Left renal pelvis (tissue), 4 donors: ENCODE data around the gene MLF2. TPM values are rescaled to one million over a fixed set of nuclear protein-coding genes. Genes with fewer than 3 reads are reported as not detected.
A peak's percentile ranks its signal among the peaks of the same experiment; 100 is the strongest.

Source experiments
- DNase-seq, 4 donors: peaks; one replicate each; pipeline ENCODE4 v3.0.0-alpha.2; 2013; ENCODE audit warnings: low read depth in 4 of 4, low spot score in 3 of 4
- polyA plus RNA-seq, 4 donors: library from polyadenylated mRNA; unstranded; fragments of 120-200 nt; gene quantifications; one replicate each; pipeline ENCODE4 v1.2.1, GENCODE V29; 2013; ENCODE audit not compliant: insufficient read length in 4 of 4

Gene MLF2
- polyA plus RNA-seq, 4 donors: 156 to 226 (median 194) TPM

DNA sequence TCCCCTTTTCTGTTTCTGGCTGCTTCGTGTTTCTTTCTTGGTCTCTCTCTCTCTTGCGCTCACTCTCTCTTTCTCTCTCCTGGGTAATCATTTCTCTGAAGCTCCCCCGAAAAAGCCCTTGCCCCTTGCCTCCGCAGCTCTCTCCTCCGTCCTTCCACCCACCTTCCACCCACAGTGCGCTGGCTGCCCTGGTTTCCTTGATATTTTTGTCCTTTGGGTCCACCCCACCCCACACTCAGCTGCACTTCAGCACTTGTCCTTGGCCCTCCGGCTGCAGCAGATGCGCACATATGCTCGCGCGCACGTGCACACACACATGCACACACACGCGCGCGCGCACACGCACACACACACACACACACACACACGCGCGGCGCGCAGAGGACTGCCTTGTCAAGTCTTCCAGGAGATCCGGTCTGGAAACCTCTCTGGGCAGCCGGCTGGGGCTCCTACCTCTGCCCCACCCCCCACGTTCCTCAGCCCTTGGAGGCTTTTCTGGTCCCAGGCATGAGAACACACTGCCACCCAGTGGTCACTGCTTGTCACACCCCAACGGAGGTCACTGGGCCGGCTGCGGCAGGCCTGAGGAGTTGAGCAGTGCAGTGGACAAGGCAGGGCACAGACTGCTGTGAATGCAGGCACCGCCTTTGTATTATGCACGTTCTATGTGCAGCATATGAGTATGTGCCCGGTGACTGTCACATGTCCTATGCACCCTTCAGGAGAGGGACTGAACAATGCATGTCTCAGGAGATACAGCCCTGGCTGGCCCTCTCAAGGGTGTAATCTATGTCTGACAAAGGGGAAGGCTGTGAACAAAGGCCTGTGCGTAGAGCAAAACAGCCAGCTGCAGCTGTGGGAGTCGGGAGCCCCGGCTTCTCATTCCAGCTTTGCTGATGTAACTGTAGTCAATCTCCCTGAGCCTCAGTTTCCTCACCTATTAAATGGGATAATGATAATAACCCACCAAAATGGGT is 25.9 kb upstream of the MLF2 start:
- DNase-seq: peak in 3 of 4 donors; percentile 89 to 92 (median 89)

DNA sequence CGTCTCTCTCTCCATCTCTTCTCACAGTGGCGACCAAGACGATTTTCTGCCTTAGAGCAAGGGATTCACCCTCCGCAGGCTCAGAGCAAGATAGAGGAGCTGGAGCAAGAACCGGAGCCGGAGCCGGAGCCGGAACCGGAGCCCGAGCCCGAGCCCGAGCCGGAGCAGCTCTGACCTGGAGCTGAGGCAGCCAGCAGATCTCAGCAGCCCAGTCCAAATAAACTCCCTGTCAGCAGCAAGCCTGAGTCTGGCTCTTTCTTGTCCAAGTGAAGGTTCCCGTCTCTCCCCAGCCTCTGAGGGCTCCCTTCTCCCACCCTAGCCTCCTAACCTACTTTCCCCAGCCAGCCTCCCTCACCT is 25.3 kb upstream of the MLF2 start:
- DNase-seq: no peak

DNA sequence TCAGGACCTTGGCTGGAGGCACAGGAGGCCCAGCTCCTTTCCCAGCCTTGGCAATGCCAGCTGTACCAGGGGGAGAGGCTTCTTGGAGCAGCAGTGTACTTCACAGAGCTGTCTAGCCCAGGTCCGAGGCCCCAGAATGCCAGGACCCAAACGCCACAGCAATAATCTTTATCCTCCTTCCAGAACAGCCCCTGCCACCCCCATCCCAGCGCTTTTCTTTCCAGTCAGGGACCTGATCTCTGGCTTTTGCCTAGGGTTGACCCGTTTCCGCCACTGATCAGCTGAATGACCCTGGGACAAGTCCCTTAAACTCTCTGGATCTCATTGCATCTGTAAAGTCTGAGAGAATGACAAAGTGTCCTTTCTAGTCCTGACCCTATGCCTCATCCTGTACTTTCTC is 24.4 kb upstream of the MLF2 start:
- DNase-seq: no peak

DNA sequence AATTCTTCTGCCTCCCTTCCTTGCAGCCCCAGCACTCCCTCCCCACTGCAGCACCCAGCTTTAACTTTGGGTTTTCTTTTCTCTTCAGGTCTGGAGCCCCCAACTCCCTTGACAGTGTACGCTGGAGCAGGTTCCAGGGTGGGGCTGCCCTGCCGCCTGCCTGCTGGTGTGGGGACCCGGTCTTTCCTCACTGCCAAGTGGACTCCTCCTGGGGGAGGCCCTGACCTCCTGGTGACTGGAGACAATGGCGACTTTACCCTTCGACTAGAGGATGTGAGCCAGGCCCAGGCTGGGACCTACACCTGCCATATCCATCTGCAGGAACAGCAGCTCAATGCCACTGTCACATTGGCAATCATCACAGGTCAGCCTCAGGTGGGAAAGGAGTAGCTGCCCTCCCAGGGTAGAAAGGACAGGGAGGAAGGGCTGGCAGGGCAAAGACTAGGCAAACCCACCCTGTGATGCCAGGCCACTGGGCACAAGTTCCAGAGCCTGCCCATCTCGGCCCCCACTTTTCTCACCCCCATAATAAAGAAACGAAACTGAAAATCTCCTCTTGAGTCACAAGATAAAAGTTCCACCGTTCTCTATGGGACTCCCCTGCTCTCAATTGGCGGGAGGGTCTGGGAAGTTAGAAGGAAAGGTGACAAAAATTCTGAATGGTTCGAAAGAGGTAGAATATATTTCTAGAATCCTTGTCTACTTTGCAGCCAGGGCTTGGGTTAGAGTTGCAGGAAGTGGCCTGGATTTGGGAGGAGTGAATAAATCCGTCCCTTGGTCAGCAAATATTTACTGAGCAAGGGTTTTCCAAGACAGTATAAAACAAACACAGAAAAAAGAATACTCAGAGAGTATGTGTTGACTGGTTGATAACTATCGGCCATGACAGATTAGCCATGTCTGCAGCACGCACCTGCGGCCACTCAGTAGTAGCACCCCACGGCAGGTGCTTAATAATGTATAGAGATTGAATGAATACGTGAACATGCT is 22.5 kb upstream of the MLF2 start:
- DNase-seq: no peak

DNA sequence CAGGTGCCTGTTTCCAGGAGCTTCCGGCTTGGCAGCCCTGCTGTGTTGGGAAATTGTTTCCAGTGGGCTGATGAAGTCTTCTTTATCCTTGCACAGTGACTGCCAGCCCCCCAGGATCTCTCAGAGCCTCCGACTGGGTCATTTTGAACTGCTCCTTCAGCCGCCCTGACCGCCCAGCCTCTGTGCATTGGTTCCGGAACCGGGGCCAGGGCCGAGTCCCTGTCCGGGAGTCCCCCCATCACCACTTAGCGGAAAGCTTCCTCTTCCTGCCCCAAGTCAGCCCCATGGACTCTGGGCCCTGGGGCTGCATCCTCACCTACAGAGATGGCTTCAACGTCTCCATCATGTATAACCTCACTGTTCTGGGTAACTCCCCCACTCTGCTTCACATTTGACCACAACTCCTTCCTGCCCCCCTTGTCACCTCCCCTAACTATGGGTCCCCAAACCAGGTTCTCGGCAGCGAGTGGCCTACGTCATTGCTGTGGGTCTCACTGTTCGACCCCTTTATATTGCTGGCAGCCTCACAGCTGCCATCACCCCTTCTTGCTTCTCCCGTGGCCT is 21.6 kb upstream of the MLF2 start:
- no peak for DNase-seq

DNA sequence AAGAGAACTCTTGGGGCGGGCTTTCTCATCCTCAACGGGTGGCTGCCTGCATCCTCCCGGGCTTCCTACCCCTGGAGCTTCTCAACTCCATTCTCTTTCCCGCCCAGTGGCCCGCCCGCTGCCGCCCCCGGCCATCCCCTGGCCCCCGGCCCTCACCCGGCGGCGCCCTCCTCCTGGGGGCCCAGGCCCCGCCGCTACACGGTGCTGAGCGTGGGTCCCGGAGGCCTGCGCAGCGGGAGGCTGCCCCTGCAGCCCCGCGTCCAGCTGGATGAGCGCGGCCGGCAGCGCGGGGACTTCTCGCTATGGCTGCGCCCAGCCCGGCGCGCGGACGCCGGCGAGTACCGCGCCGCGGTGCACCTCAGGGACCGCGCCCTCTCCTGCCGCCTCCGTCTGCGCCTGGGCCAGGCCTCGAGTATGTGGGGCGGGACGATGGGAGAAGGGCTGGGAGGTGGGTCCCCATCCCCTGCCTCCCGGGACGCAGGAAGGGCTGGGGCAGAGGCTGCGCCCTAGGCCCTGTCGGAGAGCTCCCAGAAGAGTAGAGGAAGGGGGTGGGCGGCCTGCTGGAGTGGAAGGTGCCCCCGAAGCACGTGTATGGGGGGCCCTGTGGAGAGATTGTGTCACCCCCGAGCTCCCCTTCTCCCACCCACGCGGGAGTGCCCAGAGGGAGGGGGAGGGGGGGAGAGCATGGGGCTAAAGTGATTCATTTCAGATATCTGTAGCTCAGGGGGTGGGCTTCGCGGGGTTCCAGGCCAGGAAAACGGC is 20.8 kb upstream of the MLF2 start:
- DNase-seq: no peak

DNA sequence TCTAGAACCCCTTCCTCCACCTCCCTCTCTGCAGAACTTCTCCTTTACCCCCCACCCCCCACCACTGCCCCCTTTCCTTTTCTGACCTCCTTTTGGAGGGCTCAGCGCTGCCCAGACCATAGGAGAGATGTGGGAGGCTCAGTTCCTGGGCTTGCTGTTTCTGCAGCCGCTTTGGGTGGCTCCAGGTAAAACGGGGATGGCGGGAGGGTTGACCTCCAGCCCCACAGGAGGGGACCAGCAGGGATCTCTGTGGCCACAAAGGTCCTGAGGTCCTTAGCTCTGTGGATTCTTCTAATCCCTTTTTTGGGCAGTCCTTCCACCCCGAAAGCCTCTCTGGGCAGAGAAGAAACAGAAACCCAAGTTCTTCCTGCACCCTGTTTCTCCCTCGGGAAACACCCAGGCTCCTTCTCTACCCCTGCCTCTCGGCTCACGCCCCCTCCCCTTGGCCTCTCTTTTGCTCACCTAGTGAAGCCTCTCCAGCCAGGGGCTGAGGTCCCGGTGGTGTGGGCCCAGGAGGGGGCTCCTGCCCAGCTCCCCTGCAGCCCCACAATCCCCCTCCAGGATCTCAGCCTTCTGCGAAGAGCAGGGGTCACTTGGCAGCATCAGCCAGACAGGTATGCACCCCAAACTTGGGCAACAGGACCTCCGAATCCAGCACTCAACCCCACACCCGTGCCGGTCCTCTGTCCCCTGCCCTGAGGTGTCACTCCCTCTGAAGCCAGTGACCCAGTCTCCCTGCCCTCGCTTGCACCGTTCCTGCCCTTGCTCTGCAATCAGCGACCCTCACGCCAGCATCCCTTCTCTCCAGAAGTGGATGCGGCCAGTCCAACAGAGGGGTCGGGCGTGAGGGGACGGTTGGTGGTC is 20.0 kb upstream of the MLF2 start:
- DNase-seq: no peak

DNA sequence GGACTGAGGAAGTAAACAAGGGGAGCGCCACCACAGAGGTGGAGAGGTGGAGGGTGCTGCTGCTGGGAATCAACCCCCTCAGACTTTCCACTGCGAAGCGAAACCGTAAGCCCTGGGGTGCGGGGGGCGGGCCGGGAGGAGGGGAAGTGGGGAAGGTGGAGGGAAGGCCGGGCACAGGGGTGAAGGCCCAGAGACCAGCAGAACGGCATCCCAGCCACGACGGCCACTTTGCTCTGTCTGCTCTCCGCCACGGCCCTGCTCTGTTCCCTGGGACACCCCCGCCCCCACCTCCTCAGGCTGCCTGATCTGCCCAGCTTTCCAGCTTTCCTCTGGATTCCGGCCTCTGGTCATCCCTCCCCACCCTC is 19.4 kb upstream of the MLF2 start, which contains the start of gene LAG3:
Gene LAG3, plus strand, starts transcription at position 190 of the 365 bp plus-strand sequence. CDS start 333 bp downstream, outside the sequence.
- no peak for DNase-seq

DNA sequence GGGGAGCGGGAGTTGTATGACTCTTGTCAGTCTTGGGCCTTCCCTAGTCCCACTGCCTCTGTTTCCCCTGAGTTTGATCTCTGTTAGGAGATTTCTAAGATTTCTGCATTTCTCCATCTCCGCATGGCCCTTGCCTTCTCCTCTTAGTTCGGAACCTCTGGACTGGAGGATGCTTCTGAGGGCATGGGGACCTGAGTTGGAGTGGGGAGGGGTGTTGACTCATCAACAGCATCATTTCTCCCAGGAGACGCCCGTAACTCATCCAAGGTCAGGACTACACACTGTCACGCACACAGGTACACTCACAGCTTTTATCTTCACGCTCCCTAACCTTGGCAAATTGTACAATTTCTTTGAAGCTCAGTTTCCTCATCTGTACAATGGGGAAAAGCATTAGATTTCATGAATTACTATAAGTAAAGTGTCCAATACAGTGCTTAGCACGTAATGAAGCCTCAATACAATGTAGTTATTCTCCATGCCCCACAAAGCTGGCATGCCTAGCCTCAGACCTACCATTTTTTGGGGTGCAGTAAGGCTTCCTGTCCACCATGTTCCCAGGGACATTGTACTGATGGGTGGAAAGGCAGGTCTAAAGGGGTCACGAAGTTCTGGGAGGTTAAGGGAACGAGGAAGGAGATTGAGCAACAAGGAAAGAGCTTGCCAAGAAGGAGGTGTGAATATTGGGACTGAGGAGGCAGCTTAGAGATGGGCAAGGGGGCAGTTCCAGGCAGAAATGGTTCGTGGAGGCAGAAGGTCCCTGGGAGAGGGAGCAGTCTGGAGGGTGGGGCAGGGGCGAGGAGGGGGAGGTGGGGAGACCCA is 18.8 kb upstream of the MLF2 start:
- no peak for DNase-seq

DNA sequence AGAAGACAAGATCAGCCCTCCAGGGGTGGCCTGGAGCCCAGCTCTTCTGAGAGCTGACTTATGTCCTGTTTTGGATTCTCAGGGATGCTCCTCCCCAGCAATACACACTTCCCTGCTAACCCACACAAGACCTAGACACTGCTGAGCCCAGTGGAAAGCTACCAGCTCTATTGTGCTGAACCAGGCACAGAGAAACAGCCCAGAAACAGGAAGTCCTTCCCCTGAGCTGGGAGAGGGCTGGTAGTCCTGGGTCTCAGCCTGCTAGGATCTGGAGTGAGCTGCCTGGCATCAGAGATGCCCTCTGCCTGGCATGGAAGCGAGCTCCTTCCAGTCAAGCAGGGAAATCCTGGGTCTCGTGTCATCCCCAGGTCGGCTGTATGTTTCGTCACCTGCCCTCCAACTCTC is 18.2 kb upstream of the MLF2 start:
- no peak for DNase-seq

DNA sequence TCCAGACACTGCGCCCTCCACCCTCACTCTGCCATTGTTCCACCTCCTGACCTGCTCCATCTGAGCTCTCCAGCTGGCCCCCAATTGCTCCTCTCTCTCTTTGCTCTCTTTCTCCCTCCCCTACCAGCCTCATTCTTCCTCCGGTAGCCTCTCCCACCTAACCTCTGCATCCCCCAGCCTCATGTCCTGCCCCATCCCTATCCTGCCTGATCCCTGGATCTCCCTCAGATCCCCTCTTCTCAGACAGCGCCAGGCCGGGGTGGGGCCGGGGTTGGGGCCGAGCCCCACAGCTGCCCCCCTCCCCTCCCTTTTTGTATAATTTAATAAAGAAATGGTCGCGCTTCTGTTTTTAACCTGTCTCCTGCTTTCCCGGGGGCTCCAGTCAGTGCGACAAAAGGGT is 17.7 kb upstream of the MLF2 start:
- DNase-seq: no peak

DNA sequence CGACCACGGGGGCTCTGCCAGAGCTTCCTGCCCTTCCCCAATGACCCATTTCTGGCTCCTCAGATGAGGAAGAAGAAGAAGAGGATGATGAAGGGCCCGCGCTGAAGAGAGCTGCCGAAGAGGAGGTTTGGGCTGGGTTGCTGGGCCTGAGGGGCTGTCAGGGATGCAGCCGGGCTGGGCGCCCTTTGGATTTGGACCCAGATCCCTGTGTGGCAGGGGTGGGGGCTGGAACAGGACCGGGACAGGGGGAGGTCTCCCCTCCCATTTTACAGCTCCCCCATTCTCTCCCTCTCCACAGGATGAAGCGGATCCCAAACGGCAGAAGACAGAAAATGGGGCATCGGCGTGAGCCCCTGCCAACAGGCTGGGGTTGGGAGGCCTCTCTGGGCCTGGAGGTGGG is 17.2 kb upstream of the MLF2 start:
- no peak for DNase-seq

DNA sequence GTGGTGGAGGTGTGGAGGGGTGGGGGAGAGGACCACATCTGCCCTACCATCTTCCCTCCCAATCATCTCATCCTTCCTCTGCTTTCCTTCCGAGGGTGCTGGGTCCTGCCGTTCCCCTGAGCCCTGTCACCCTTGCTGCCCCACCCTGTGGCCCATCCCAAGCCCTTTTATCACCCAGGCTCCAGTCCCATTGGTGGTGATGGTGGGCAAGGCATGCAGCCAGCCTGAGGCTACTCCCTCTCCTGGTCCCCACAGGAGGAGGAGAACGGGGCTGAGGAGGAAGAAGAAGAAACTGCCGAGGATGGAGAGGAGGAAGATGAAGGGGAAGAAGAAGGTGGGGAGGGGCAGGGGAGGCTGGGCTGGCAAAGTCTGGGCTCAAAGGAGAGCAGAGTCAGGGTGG is 16.7 kb upstream of the MLF2 start:
- no peak for DNase-seq

DNA sequence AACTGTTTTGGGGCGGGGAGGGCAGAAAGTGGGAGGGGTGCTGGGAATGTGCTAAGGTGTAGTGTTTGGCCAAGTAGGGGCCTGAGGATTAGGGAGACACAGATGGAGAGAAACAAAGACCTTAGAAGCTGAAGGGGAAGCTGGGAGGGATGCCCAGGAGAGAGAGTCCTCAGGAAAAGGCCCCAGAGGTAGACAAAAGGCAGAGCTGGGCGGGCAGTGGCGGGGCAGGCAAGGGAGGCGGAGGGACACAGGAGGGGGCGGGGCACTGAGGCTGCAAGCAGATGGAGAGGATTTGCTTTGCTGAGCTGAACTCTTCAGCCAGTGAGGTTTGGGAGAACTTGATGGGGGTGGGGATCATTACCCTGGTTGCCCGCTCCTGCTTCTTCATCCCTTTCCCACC is 16.0 kb upstream of the MLF2 start:
- no peak for DNase-seq

DNA sequence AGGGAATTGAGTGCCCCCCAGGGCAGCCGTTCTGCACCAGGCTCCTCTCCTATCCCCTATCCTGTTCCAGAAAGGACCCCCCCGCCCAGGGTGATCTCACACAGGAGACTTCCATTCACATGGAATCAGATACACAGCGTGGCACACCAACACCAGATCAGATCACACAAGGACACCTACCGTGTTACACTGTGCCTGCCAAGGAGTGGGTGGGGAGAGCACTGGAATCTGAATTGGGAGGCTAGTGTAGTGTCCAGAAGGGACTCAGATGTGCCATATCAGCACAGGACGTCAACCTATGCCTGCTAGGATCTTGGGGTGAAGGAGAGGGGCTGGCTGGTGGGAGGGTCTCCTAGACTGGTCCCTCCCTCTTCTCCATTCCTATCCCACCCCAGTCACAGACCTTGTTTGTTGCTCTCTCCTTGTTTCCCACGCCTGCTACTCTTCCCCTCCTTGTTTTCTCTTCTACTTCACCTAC is 15.5 kb upstream of the MLF2 start:
- no peak for DNase-seq

DNA sequence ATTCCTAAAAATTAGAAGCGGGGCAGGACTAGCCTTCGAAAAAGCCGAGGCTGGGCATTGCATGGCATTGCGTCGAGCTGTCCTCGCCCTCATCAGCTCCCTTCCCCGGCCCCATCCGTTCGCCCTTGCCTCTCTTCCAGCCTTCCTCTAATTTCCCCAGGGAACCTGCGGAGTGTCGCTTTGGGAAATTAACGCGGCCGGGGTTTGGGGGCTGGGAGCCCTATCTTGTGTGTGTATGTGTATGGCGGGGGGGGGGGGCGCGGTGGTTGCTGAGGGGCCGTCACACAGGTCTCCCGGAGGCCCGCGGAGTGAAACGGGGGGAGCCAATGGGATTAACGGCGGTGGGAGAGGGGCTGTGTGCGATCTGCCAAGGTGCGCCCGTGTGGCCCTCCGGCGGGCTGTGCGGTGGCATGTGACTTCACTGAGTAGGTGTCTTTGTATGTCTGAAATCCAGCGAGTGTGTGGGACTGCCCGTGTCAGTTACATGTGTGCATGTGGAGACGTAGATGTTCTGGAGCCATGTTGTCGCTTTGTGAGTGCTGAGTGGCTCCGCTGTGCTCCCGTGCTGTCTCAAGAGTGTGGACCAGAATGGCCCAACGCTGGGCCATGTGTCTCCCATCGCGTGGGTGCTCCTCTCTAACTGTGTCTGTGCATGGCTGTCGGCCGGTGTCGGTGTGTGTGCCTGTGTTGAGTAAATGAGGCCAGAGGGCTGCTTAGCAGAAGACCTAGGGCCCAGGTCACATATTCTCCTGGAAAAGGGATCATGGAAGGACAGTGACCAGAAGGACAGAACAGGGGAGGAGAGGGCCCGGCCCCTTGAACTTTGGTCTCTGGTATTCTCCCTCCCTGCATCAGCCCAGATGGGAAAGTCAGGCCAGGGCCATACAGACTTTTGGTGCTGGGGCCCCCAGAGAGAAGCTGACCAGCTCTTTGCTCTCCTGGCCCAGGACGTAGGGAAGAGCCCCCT is 14.7 kb upstream of the MLF2 start:
- no peak for DNase-seq

DNA sequence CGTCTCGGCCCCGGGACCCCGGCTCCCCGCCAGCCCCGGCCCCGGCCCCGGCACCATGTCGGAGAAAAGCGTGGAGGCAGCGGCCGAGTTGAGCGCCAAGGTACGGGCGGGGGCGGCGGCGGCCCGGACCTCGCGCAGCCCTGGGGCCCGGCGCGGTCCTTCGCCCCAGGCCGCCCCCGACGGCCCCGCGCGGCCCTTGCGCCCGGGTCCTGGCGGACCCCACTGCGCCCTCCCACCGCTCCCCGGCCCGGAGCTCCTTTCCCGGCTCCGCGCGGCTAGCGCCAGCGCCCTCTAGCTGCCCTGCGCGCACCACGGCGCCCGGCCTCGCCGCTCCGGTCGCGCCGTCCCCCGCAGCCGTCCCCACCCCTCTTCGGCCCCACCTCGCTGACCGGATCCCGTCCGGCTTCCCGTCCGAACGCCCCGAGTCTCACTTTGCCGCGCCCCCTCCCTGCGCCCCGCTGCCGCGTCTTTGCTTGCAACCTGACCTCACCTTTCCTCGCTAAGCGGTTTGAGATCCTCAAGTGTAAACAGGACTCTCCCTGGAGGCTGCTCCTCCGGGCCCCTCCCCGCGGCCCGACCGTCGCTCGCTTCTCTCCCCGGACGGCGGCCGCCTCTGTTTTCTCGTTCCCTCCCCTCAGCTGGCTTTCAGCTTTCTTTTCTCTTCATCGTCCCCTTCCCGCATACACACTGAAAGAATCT is 13.9 kb upstream of the MLF2 start:
- DNase-seq: peak in 1 of 4 donors; percentile 39
